T-helper 1 cell treated with Interleukin-12 subunit alpha and Interleukin-12 subunit beta and Interleukin-4 antibody, amounts not matched to agents 30 μg/mL and 1 μg/mL, for 36 hours (primary cell): Measurements from ENCODE around the gene SOX8.

Experiments used
- H3K27ac Mint-ChIP-seq: one replicate; pipeline ENCODE4 v1.8.0; 2021; ENCODE audit warnings: mild to moderate bottlenecking, mixed read lengths
- H3K27me3 Mint-ChIP-seq: one replicate; pipeline ENCODE4 v1.8.0; 2021; ENCODE audit warnings: low read depth, mixed read lengths
- H3K36me3 Mint-ChIP-seq: one replicate; pipeline ENCODE4 v1.8.0; 2021; ENCODE audit warnings: low read depth, mixed read lengths
- H3K4me1 Mint-ChIP-seq: one replicate; pipeline ENCODE4 v1.8.0; 2021; ENCODE audit warnings: low read depth, mixed read lengths
- H3K4me3 Mint-ChIP-seq: one replicate; pipeline ENCODE4 v1.8.0; 2021; ENCODE audit warnings: mild to moderate bottlenecking, moderate library complexity, mixed read lengths
- H3K9me3 Mint-ChIP-seq: one replicate; pipeline ENCODE4 v1.8.0; 2021; ENCODE audit warnings: mixed read lengths

SOX8 gene

GRCh38 chr16:965036-965395 is 16.6 kb upstream of the SOX8 start:
- H3K27me3 Mint-ChIP-seq: no peaks in the 10 kb centered on the region
- H3K27ac Mint-ChIP-seq: peak overlapping the region; percentile 96
- peaks cover 8% of the 10 kb centered on the region for H3K9me3 Mint-ChIP-seq
- peaks cover 17% of the 10 kb centered on the region for H3K36me3 Mint-ChIP-seq
- H3K4me1 Mint-ChIP-seq: peaks cover 31% of the 10 kb centered on the region
- peak overlapping the region; percentile 82 for H3K4me3 Mint-ChIP-seq

DNA sequence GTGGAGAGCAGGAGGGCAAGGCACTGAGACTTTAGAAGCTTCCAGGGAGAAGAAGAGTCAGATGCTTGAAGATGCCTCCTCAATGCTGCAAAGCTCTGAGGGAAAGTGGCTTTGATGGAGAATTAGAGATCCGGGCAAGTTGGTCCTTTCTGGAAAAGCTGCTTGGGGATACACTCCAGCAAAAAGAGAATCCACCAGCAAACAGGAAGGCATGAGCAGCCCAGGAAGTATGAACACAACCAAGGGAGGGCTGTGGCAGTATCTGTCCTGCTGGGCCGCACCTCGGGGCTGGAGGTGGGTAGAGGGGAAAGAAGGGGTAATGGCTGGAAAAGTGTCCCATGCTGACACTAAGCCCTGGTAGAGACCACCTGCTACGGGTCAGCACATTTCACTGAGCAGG is 16.1 kb upstream of the SOX8 start:
- Mint-ChIP-seq H3K27me3 (no peaks in the 10 kb centered on the region), H3K27ac (peak overlapping the region; percentile 96), H3K9me3 (peaks cover 8% of the 10 kb centered on the region), H3K36me3 (peaks cover 17% of the 10 kb centered on the region), H3K4me1 (peaks cover 31% of the 10 kb centered on the region), H3K4me3 (no peak overlapping the region)

- Mint-ChIP-seq H3K27me3 (no peaks in the 10 kb centered on the region), H3K27ac (peak overlapping the region; percentile 96), H3K9me3 (peaks cover 8% of the 10 kb centered on the region), H3K36me3 (peaks cover 17% of the 10 kb centered on the region), H3K4me1 (peaks cover 31% of the 10 kb centered on the region), H3K4me3 (no peak overlapping the region)
Measured at GRCh38 chr16:966035-966434, 15.5 kb upstream of the SOX8 start.

- peaks cover 17% of the 10 kb centered on the region for H3K36me3 Mint-ChIP-seq
- peaks cover 8% of the 10 kb centered on the region for H3K9me3 Mint-ChIP-seq
- peaks cover under 1% of the 10 kb centered on the region for H3K27me3 Mint-ChIP-seq
- no peak overlapping the region for H3K4me3 Mint-ChIP-seq
- H3K4me1 Mint-ChIP-seq: peaks cover 33% of the 10 kb centered on the region
- no peak overlapping the region for H3K27ac Mint-ChIP-seq
Measured at GRCh38 chr16:966505-966904, 15.1 kb upstream of the SOX8 start.

DNA sequence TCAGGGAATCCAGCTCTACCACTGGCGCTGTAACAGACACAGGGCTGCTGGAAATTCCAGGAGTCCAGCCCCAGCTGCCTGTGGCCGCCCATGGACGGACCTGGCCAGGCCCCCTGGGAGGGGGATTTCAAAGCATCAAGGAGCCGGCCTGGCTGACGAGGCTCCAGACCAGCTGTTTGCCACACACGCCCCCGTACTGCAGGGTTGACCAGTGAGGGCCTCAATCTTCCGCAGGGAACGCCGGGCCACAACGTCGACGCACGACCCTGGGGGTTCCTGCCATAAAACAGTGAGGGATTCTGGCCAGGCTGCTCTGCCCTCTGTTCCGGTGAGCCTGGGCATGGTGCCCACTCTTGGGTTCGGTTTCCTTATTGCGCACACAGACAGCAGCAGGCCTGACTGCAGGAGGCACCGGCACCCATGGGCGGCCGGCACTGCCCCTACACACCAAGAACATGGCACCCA is 14.5 kb upstream of the SOX8 start:
- H3K9me3 Mint-ChIP-seq: peaks cover 8% of the 10 kb centered on the region
- no peak overlapping the region for H3K27ac Mint-ChIP-seq
- H3K27me3 Mint-ChIP-seq: peaks cover 6% of the 10 kb centered on the region
- H3K36me3 Mint-ChIP-seq: peaks cover 17% of the 10 kb centered on the region
- H3K4me3 Mint-ChIP-seq: no peak overlapping the region
- peaks cover 34% of the 10 kb centered on the region for H3K4me1 Mint-ChIP-seq

DNA sequence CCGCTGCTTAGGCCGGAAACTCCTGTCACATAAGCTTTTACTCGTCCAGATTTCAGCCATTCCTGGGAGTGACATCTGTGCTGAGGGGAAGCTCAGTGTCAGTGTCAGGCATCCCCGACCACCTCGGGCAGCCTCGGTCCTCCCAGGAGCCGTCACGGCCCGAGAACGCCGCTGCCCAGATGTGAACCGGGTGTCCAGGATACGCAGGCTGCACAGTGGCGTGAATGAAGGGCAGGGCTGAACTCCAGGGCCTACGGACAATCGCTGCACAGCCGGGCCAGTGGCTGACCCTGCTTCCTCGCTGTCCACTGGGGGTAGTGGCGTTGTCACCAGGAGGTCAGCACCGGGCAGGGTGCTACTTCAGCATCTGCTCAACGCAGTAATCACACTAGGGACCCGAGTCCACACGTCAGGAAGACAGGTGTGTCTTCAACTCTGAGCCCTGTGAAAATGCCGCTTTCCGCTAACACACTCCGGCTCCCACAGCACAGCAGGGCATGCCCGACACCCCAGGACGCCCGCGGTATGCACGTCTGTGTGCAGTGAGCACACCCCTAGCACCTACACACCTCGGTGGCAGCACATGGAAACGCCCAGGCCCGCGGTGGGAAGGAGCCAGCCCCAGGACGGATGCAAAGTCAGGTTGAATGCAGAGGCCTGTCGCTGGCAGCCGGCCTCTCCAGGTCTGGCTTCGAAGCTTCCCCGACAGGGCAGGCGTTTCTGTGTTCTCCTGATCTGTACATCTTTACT is 13.8 kb upstream of the SOX8 start:
- peaks cover 34% of the 10 kb centered on the region for H3K4me1 Mint-ChIP-seq
- H3K9me3 Mint-ChIP-seq: peaks cover 8% of the 10 kb centered on the region
- H3K27ac Mint-ChIP-seq: no peak overlapping the region
- H3K36me3 Mint-ChIP-seq: peaks cover 17% of the 10 kb centered on the region
- H3K4me3 Mint-ChIP-seq: no peak overlapping the region
- H3K27me3 Mint-ChIP-seq: peaks cover 6% of the 10 kb centered on the region

GRCh38 chr16:968620-969019 is 12.9 kb upstream of the SOX8 start:
- Mint-ChIP-seq H3K27me3 (peaks cover 6% of the 10 kb centered on the region), H3K4me3 (peak overlapping the region; percentile 73), H3K36me3 (peaks cover 17% of the 10 kb centered on the region), H3K9me3 (peaks cover 8% of the 10 kb centered on the region), H3K4me1 (peaks cover 30% of the 10 kb centered on the region), H3K27ac (no peak overlapping the region)

- Mint-ChIP-seq H3K27ac (no peak overlapping the region), H3K27me3 (peaks cover 6% of the 10 kb centered on the region), H3K36me3 (peaks cover 13% of the 10 kb centered on the region), H3K4me3 (peak overlapping the region; percentile 65), H3K4me1 (peaks cover 20% of the 10 kb centered on the region), H3K9me3 (peaks cover 8% of the 10 kb centered on the region)
Measured at GRCh38 chr16:969508-970385, 11.8 kb upstream of the SOX8 start.

DNA sequence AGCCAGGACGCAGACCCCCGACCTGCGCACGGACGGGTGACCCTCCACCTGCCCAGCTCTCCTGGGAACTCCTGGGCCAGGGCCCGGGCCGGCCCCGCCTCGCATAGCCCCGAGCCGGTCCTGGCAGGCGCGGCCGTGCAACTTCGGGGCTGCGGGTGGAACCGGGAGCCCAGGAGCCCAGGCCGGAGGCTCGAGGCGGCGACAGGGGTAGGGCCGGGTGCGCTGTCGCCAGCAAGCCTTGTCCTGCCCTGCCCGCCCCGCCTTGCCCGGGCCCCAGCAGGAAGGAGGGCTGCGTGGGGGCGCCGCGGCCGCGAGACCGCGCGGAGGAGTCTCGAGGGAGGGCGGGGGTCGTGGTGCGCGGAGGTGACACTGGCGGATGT is 11.2 kb upstream of the SOX8 start:
- peaks cover 5% of the 10 kb centered on the region for H3K9me3 Mint-ChIP-seq
- peaks cover 16% of the 10 kb centered on the region for H3K4me1 Mint-ChIP-seq
- H3K36me3 Mint-ChIP-seq: peaks cover 7% of the 10 kb centered on the region
- peaks cover 6% of the 10 kb centered on the region for H3K27me3 Mint-ChIP-seq
- peak overlapping the region; percentile 65 for H3K4me3 Mint-ChIP-seq
- no peak overlapping the region for H3K27ac Mint-ChIP-seq

- Mint-ChIP-seq H3K4me1 (peaks cover 11% of the 10 kb centered on the region), H3K36me3 (peaks cover 1% of the 10 kb centered on the region), H3K9me3 (no peaks in the 10 kb centered on the region), H3K27me3 (peaks cover 6% of the 10 kb centered on the region), H3K4me3 (peak within 1 kb of the TSS; percentile 65), H3K27ac (peak within 1 kb of the TSS; percentile 29)
Measured at GRCh38 chr16:970766-971581, 10.6 kb upstream of the SOX8 start, which contains the start of gene LMF1. TSS of gene LMF1 (minus strand) at chr16:970984. CDS start at chr16:970980, 4 bp downstream.

- Mint-ChIP-seq H3K27ac (peak overlapping the region; percentile 29), H3K27me3 (peaks cover 6% of the 10 kb centered on the region), H3K36me3 (peaks cover 1% of the 10 kb centered on the region), H3K4me3 (peak overlapping the region; percentile 49), H3K9me3 (no peaks in the 10 kb centered on the region), H3K4me1 (peaks cover 11% of the 10 kb centered on the region)
Measured at GRCh38 chr16:971582-971905, 10.0 kb upstream of the SOX8 start.

DNA sequence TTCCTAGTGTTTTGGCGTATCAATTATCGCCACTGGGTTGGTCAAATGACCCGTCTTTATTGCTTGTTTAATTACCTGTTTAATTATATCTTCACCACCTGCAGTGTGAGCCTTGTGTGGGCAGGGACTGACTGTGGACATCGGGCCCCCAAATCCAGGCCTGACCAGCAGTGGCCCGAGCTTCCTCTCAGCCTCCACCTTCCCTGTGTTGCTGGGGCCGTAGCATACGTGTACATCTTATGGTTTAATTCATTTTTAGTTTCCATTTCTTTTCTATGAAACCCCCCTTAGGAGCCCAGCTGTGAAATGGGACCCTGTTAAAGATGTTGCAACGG is 9.6 kb upstream of the SOX8 start:
- H3K36me3 Mint-ChIP-seq: peaks cover 1% of the 10 kb centered on the region
- peaks cover 6% of the 10 kb centered on the region for H3K27me3 Mint-ChIP-seq
- no peak overlapping the region for H3K27ac Mint-ChIP-seq
- peak overlapping the region; percentile 49 for H3K4me3 Mint-ChIP-seq
- H3K9me3 Mint-ChIP-seq: no peaks in the 10 kb centered on the region
- peaks cover 11% of the 10 kb centered on the region for H3K4me1 Mint-ChIP-seq

DNA sequence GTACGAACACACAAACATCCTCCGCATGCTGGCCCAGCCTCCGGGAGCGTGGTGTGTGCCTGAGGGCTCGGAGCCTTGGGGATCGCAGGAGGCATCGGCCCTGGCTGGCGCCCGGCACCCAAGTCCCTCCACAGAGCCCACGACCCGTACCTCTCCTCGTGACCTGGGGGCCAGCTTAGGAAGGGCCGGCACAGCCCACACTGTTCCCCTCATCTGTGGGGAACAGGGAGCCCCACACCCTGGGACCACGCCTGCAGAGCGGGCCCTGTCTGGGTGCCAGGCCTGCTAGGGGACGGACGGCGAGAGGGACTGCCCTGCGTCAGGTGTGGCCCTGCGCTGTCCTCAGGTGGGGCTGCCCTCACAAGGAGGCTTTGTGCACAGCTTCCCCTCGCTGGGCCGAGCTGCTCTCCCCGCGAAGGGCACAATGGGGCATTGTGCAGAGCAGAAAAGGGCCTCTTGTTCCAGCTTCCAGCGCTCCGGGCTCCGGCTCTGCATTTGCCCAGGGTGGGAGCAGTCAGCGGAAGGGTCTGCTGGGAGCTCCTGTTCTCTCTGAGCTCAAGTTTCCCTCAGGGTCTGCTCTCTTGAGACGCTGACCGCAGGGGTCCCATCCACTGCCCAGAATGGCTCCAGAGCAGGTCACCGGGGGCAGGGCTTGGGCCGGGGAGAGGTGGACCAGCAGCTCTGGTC is 9.1 kb upstream of the SOX8 start:
- no peaks in the 10 kb centered on the region for H3K9me3 Mint-ChIP-seq
- H3K4me1 Mint-ChIP-seq: peaks cover 11% of the 10 kb centered on the region
- no peak overlapping the region for H3K4me3 Mint-ChIP-seq
- H3K36me3 Mint-ChIP-seq: peaks cover 1% of the 10 kb centered on the region
- H3K27ac Mint-ChIP-seq: no peak overlapping the region
- H3K27me3 Mint-ChIP-seq: peaks cover 6% of the 10 kb centered on the region

DNA sequence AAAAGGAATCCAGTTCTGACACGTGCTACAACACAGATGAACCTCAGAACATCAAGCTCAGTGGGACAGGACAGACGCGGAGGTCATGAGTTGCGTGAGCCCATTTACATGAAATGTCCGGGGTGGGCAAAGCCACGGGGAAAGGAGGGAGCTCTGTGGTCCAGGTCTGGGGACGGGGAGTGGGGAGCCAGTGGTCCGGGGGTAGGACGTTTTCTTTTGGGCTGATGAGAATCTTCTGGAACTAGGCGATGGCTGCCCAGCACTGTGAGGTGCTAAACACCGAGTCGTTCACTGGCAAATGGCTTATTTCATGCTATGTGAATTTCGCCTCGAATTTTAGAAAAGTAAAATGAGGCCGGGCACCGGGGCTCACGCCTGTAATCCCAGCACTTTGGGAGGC is 8.2 kb upstream of the SOX8 start:
- Mint-ChIP-seq H3K4me3 (no peak overlapping the region), H3K4me1 (peaks cover 8% of the 10 kb centered on the region), H3K27me3 (peaks cover 13% of the 10 kb centered on the region), H3K9me3 (no peaks in the 10 kb centered on the region), H3K36me3 (no peaks in the 10 kb centered on the region), H3K27ac (no peak overlapping the region)
